ENCODE measurements around the gene TAS1R3.
"Not testable (repeated sequence)": the region's sequence is repeated elsewhere in the genome, so short reads cannot be mapped to it uniquely, and the experiment has no call there.

Gene TAS1R3

DNA sequence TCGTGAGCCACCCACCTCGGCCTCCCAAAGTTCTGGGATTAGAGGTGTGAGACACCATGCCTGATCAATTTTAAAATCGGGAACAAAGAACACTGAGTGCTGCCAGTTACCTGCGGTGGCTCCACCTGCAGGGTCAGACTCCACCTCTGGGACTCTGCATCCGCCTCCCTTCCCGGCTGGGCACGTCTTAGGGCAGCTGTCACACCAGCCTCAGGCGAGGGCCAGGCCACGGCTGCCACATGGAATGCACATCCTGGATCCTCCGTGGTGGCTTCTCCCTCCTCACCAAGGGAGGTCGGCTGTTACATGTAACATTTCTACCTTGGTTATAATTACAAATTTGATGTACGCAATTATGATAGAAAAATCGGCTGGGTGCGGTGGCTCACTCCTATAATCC lies 33.2 kb downstream of the TAS1R3 start:
- Histone ChIP-seq H3K9me3 (ENCODE audit: control extremely low read depth in 1 of 5, control insufficient read depth in 4 of 5, insufficient read depth in 2 of 5, low read depth in 1 of 5, low read length in 4 of 5) (peaks cover 0 to 15% (median 2%) of the 10 kb centered on the region in 5 experiments), H3K4me1 (ENCODE audit: control extremely low read depth in 1 of 4, control insufficient read depth in 4 of 4, insufficient read depth in 4 of 4, low read length in 3 of 4) (no peaks in the 10 kb centered on the region), H3K4me3 (ENCODE audit: control insufficient read depth in 1 of 7, extremely low read depth in 1 of 7, insufficient read depth in 4 of 7, low read depth in 2 of 7, low read length in 6 of 7) (no peak overlapping the region), H3K36me3 (ENCODE audit: control insufficient read depth in 4 of 4, insufficient read depth in 4 of 4, low read length in 3 of 4) (no peaks in the 10 kb centered on the region), H3K27ac (ENCODE audit: insufficient read depth in 1 of 2, low read depth in 1 of 2, low read length in 2 of 2, poor library complexity in 1 of 2, severe bottlenecking in 2 of 2) (no peak overlapping the region), H3K27me3 (replicated peaks in 2 of 5; ENCODE audit: control insufficient read depth in 4 of 5, insufficient read depth in 5 of 5, low read length in 4 of 5) (peaks cover 0 to 58% (median 14%) of the 10 kb centered on the region in 5 experiments)
- 91% methylated on average over 11 of the region's 14 CpGs for WGBS (ENCODE audit: insufficient coverage)
- ChIA-PET POLR2A (no interaction called here), CTCF (interaction anchor here (1.3 kb wide), 1 partner anchor 72 kb away, joined by 4 read pairs; no protein-coding TSS in a partner anchor)
- no peak for DNase-seq

DNA sequence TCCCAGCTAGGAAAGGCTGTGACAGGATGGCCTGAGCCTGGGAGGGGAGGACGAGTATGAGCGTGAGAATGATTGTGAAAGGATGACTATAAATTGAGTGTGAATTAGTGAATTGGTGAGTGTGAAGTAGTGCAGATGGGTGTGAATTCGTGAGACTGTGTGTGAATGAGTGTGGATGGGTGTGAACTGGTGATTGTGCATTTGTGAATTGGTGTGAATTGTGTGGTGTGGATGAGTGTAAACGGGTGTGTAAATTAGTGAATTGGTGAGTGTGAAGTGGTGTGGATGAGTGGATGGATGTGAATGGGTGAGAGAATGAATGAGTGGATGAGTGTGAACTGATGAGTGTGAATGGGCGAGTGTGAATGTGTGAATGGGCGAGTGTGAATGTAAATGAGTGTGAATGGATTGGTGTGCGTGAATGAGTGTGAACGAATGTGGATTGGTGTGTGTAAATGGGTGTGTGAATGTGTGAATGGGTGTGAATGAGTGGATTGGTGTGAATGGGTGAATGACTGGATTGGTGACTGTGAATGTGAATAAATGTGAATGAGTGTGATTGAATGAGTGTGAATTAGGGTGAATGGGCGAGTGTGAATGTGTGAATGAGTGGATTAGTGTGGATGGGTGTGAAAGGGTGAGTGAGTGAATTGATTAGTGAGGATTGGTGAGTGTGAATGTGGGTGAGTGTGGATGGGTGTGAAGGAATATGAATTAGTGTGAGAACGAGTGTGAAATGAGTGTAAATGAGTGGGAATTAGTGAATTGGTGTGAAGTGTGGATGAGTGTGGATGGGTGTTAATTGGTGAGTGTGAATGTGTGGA lies 35.0 kb downstream of the TAS1R3 start:
- H3K27ac ChIP-seq (ENCODE audit: insufficient read depth in 1 of 2, low read depth in 1 of 2, low read length in 2 of 2, poor library complexity in 1 of 2, severe bottlenecking in 2 of 2), result no peak overlapping the region
- peaks cover 0 to 6% (median 5%) of the 10 kb centered on the region in 4 experiments for H3K4me1 ChIP-seq (ENCODE audit: control extremely low read depth in 1 of 4, control insufficient read depth in 4 of 4, insufficient read depth in 4 of 4, low read length in 3 of 4)
- 86% methylated on average over 10 of the region's 10 CpGs for WGBS (ENCODE audit: insufficient coverage)
- H3K4me3 ChIP-seq (ENCODE audit: control insufficient read depth in 1 of 7, extremely low read depth in 1 of 7, insufficient read depth in 4 of 7, low read depth in 2 of 7, low read length in 6 of 7), result no peak overlapping the region
- H3K36me3 ChIP-seq (ENCODE audit: control insufficient read depth in 4 of 4, insufficient read depth in 4 of 4, low read length in 3 of 4), result no peaks in the 10 kb centered on the region
- CTCF ChIA-PET, result interaction anchor here (1.2 kb wide), 1 partner anchor 8 kb away, joined by 3 read pairs; no protein-coding TSS in a partner anchor
- DNase-seq, result peak in 1 of 3 donors; percentile 44
- H3K9me3 ChIP-seq (ENCODE audit: control extremely low read depth in 1 of 5, control insufficient read depth in 4 of 5, insufficient read depth in 2 of 5, low read depth in 1 of 5, low read length in 4 of 5), result peaks cover 0 to 15% (median 2%) of the 10 kb centered on the region in 5 experiments
- POLR2A ChIA-PET, result no interaction called here
- H3K27me3 ChIP-seq (replicated peaks in 2 of 5; ENCODE audit: control insufficient read depth in 4 of 5, insufficient read depth in 5 of 5, low read length in 4 of 5), result peaks cover 0 to 44% (median 5%) of the 10 kb centered on the region in 5 experiments

DNA sequence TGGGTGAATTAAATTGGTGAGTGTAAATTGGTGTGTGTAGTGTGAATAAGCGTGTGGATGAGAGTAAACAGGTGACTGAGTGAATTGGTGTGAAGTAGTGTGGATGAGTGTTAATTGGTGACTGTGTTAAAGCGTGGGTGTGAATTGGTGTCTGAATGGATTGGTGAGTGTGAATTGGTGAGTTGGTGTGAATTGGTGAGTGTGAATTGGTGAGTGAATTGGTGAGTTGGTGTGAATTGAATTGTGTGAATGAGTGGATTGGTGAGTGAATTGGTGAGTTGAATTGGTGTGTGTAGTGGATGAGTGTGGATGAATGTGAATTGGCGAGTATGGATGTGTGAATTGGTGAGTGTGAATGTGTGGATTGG lies 35.6 kb downstream of the TAS1R3 start:
- Histone ChIP-seq H3K27ac (ENCODE audit: insufficient read depth in 1 of 2, low read depth in 1 of 2, low read length in 2 of 2, poor library complexity in 1 of 2, severe bottlenecking in 2 of 2) (no peak overlapping the region), H3K4me1 (ENCODE audit: control extremely low read depth in 1 of 4, control insufficient read depth in 4 of 4, insufficient read depth in 4 of 4, low read length in 3 of 4) (peaks cover 0 to 12% (median 11%) of the 10 kb centered on the region in 4 experiments), H3K4me3 (ENCODE audit: control insufficient read depth in 1 of 7, extremely low read depth in 1 of 7, insufficient read depth in 4 of 7, low read depth in 2 of 7, low read length in 6 of 7) (no peak overlapping the region), H3K27me3 (replicated peaks in 2 of 5; ENCODE audit: control insufficient read depth in 4 of 5, insufficient read depth in 5 of 5, low read length in 4 of 5) (peaks cover 0 to 38% (median under 1%) of the 10 kb centered on the region in 5 experiments), H3K36me3 (ENCODE audit: control insufficient read depth in 4 of 4, insufficient read depth in 4 of 4, low read length in 3 of 4) (peaks cover 0 to 5% (median 0%) of the 10 kb centered on the region in 4 experiments), H3K9me3 (ENCODE audit: control extremely low read depth in 1 of 5, control insufficient read depth in 4 of 5, insufficient read depth in 2 of 5, low read depth in 1 of 5, low read length in 4 of 5) (peaks cover 0 to 15% (median 2%) of the 10 kb centered on the region in 5 experiments)
- WGBS (ENCODE audit: insufficient coverage), result 100% methylated on average over 3 of the region's 3 CpGs
- CTCF ChIA-PET, result no interaction called here
- POLR2A ChIA-PET, result no interaction called here
- peak in 2 of 3 donors; percentile 55 to 80 for DNase-seq

DNA sequence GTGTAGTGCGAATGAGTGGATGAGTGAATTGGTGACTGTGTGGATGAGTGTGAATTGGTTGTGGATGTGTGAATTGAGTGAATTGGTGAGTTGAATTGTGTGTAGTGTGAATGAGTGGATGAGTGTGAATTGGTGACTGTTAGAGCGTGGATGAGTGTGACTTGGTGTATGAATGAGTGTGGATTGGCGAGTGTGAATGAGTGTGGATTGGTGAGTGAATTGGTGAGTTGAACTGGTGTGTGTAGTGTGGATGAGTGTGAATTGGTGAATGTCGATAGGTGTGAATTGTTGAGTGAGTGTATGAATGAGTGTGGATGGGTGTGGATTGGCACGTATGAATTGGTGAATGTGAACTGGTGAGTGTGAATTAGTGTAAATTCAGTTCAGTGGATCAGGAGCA lies 36.2 kb downstream of the TAS1R3 start:
- ChIA-PET CTCF (no interaction called here), POLR2A (no interaction called here)
- peaks cover 0 to 15% (median 2%) of the 10 kb centered on the region in 5 experiments for H3K9me3 ChIP-seq (ENCODE audit: control extremely low read depth in 1 of 5, control insufficient read depth in 4 of 5, insufficient read depth in 2 of 5, low read depth in 1 of 5, low read length in 4 of 5)
- H3K27me3 ChIP-seq (replicated peaks in 2 of 5; ENCODE audit: control insufficient read depth in 4 of 5, insufficient read depth in 5 of 5, low read length in 4 of 5), result peaks cover 0 to 32% (median 0%) of the 10 kb centered on the region in 5 experiments
- H3K27ac ChIP-seq (ENCODE audit: insufficient read depth in 1 of 2, low read depth in 1 of 2, low read length in 2 of 2, poor library complexity in 1 of 2, severe bottlenecking in 2 of 2), result no peak overlapping the region
- H3K4me3 ChIP-seq (ENCODE audit: control insufficient read depth in 1 of 7, extremely low read depth in 1 of 7, insufficient read depth in 4 of 7, low read depth in 2 of 7, low read length in 6 of 7), result no peak overlapping the region
- peaks cover 0 to 19% (median 18%) of the 10 kb centered on the region in 4 experiments for H3K4me1 ChIP-seq (ENCODE audit: control extremely low read depth in 1 of 4, control insufficient read depth in 4 of 4, insufficient read depth in 4 of 4, low read length in 3 of 4)
- DNase-seq, result peak in 2 of 3 donors; percentile 37 to 73
- 98% methylated on average over 4 of the region's 5 CpGs for WGBS (ENCODE audit: insufficient coverage)
- H3K36me3 ChIP-seq (ENCODE audit: control insufficient read depth in 4 of 4, insufficient read depth in 4 of 4, low read length in 3 of 4), result peaks cover 0 to 5% (median 0%) of the 10 kb centered on the region in 4 experiments

DNA sequence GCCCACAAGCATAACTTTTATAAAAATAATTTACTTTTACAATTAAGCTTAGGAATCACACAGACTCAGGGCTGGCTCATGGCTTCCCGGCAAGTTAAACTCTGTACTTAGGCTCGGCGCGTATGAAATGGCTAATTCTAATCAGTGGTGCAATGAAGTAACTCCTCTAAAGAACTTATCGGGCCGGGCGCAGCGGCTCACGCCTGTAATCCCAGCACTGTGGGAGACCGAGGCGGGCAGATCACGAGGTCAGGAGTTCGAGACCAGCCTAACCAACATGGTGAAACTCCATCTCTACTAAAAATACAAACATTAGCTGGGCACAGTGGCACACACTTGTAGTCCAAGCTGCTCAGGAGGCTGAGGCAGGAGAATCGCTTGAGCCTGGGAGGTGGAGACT lies 39.0 kb downstream of the TAS1R3 start:
- Histone ChIP-seq H3K4me1 (ENCODE audit: control extremely low read depth in 1 of 4, control insufficient read depth in 4 of 4, insufficient read depth in 4 of 4, low read length in 3 of 4) (peaks cover 0 to 37% (median 33%) of the 10 kb centered on the region in 4 experiments), H3K9me3 (ENCODE audit: control extremely low read depth in 1 of 5, control insufficient read depth in 4 of 5, insufficient read depth in 2 of 5, low read depth in 1 of 5, low read length in 4 of 5) (peaks cover 0 to 15% (median 2%) of the 10 kb centered on the region in 5 experiments), H3K27me3 (replicated peaks in 2 of 5; ENCODE audit: control insufficient read depth in 4 of 5, insufficient read depth in 5 of 5, low read length in 4 of 5) (peaks cover 0 to 26% (median 0%) of the 10 kb centered on the region in 5 experiments), H3K36me3 (ENCODE audit: control insufficient read depth in 4 of 4, insufficient read depth in 4 of 4, low read length in 3 of 4) (peaks cover 0 to 16% (median 5%) of the 10 kb centered on the region in 4 experiments)
- DNase-seq; H3K4me3 ChIP-seq (ENCODE audit: control insufficient read depth in 1 of 7, extremely low read depth in 1 of 7, insufficient read depth in 4 of 7, low read depth in 2 of 7, low read length in 6 of 7); H3K27ac ChIP-seq (ENCODE audit: insufficient read depth in 1 of 2, low read depth in 1 of 2, low read length in 2 of 2, poor library complexity in 1 of 2, severe bottlenecking in 2 of 2); POLR2A ChIA-PET: not testable (repeated sequence)
- CTCF ChIA-PET, result interaction anchor here (1.8 to 3.7 kb wide), 2 partner anchors 11 to 17 kb away, joined by 6 to 27 read pairs; no protein-coding TSS in a partner anchor
- 98% methylated on average over 10 of the region's 14 CpGs for WGBS (ENCODE audit: insufficient coverage)

DNA sequence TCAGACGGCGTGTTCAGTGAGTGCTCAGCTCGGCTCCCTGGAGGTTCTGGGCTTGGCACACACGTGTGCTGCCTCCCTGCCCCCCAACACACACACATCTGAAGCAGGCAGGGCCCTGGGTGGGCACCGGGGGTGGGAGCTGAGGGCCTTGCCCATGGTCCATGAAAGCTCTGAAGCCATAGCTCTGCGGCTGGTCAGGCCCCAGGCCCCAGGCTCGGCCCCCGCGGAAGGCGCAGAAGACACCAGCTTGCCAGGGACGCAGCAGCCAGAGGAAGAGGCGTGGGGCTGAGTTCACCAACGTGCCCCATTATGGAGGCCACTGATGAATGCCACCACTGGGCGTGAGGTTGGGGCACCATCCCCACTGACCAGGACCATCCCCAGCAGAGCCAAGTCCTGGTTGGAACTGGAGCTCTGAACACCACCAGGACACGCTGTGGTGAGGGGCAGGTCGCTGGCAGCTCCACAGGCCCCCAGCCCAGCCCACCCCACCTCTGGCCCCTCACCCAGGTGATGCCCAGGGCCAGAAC lies 39.8 kb downstream of the TAS1R3 start:
- peaks cover 0 to 39% (median 34%) of the 10 kb centered on the region in 4 experiments for H3K4me1 ChIP-seq (ENCODE audit: control extremely low read depth in 1 of 4, control insufficient read depth in 4 of 4, insufficient read depth in 4 of 4, low read length in 3 of 4)
- WGBS (ENCODE audit: insufficient coverage), result 86% methylated on average over 9 of the region's 16 CpGs
- peaks cover 0 to 23% (median 0%) of the 10 kb centered on the region in 5 experiments for H3K27me3 ChIP-seq (replicated peaks in 2 of 5; ENCODE audit: control insufficient read depth in 4 of 5, insufficient read depth in 5 of 5, low read length in 4 of 5)
- DNase-seq, result no peak
- H3K9me3 ChIP-seq (ENCODE audit: control extremely low read depth in 1 of 5, control insufficient read depth in 4 of 5, insufficient read depth in 2 of 5, low read depth in 1 of 5, low read length in 4 of 5), result peaks cover 0 to 15% (median 2%) of the 10 kb centered on the region in 5 experiments
- peaks cover 0 to 16% (median 5%) of the 10 kb centered on the region in 4 experiments for H3K36me3 ChIP-seq (ENCODE audit: control insufficient read depth in 4 of 4, insufficient read depth in 4 of 4, low read length in 3 of 4)
- no peak overlapping the region for H3K27ac ChIP-seq (ENCODE audit: insufficient read depth in 1 of 2, low read depth in 1 of 2, low read length in 2 of 2, poor library complexity in 1 of 2, severe bottlenecking in 2 of 2)
- no peak overlapping the region for H3K4me3 ChIP-seq (ENCODE audit: control insufficient read depth in 1 of 7, extremely low read depth in 1 of 7, insufficient read depth in 4 of 7, low read depth in 2 of 7, low read length in 6 of 7)
- POLR2A ChIA-PET, result interaction anchor here (1.0 kb wide), 1 partner anchor 17 kb away, joined by 3 read pairs; no protein-coding TSS in a partner anchor
- CTCF ChIA-PET, result interaction anchor here (0.9 to 3.7 kb wide), 9 partner anchors 11 to 58 kb away, joined by 3 to 27 read pairs (median 6); partner anchors contain the start of genes CCNL2 and MXRA8
